GM18519 (cell line): ENCODE results near the gene STK10.
A peak's percentile ranks its signal among the peaks of the same experiment; 100 is the strongest.
"Not testable (repeated sequence)": the region's sequence is repeated elsewhere in the genome, so short reads cannot be mapped to it uniquely, and the experiment has no call there.

ENCODE experiments used
- ATAC-seq: cut with Tn5 transposase; IDR thresholded peaks from one replicate; pipeline ENCODE4 v1.9.1; 2021; ENCODE audit warnings: mild to moderate bottlenecking, moderate library complexity; ENCODE audit not compliant: unreplicated experiment, low FRiP score

Gene STK10

GRCh38 chr5:172031894-172032461 is 156.0 kb downstream of the STK10 start:
- no peak for ATAC-seq

- no peak for ATAC-seq
Observed at GRCh38 chr5:172029876-172030275, 158.1 kb downstream of the STK10 start.

- ATAC-seq, result no peak
Observed at GRCh38 chr5:172028167-172028566, 159.9 kb downstream of the STK10 start.

DNA sequence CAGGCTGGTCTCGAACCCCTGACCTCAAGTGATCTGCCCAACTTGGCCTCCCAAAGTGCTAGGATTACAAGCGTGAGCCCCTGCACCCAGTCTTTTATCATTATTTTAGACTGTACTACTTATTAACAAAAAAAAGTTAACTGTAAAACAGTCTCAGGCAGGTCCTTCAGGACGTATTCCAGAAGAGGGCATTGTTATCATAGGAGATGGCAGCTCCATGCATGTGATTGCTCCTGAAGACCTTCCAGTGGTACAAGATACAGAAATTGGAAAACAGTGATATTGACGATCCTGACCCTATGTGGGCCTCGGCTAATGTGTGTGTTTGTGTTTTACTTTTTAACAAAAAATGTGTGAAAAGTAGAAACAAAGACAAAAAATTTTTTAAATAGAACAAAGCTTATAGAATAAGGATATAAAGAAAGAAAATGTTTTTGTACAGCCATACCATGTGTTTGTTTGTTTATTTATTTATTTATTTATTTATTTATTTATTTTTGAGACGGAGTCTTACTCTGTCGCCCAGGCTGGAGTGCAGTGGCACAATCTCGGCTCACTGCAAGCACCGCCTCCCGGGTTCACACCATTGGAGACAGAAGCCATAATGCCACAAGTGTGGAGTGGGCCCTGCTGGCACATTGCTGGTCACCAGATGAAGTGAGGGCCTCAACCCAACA is 167.8 kb downstream of the STK10 start:
- ATAC-seq, result not testable (repeated sequence)

- no peak for ATAC-seq
Observed at GRCh38 chr5:172015346-172015745, 172.7 kb downstream of the STK10 start.

- ATAC-seq, result no peak
Observed at GRCh38 chr5:172010278-172010677, 177.7 kb downstream of the STK10 start.

DNA sequence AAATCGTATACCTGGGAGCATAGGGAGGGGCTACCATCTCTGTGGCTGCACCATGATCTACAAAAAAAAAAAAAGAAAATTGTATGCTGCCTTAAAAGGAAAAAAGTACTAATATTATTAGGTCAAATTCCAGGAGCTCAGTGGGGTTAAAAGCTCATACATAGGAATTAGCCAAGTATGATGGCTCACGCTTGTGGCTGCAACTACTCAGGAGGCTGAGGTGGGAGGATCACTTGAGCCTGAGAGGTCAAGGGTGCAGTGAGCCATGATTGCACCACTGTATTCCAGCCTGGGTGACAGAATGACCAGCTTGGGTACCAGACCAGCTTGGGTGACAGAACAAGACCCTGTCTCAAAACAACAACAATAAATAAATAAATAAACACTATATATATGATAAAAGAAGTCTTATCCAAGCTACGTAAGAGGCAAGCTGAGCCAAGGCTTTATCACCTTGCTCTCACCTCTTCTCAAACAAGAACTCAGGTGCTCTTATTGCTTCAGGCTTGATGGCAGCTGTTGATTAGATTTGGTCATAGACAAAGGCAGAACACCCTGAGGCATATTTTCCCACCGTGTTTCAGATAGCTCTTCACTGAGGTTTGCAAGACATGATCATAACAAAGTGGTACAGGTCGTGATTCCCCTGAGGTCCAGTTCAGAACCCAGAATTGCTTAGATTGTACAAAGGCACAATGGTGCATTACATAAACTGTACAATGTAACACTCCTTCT is 178.3 kb downstream of the STK10 start:
- ATAC-seq, result no peak

DNA sequence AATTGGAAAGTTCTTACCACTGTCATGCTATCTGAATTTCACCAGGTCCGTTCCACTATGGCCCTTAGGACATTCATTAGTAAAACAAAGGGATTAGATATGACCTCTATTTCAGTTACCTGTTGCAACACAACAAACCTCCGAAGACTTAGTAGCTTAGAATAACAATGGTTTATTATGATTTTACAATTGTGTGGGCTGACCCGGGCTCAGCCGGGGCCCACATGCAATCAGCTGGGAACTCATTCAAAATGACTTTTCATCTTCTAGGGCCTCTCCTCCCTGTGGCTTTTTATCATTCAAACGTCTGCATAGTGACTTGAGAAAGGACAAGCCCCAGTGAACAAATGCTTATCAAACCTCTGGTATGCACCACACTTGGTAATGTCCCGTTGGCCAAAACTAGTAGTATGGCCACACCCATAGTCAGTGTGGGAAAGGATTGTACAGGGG is 179.3 kb downstream of the STK10 start:
- no peak for ATAC-seq

GRCh38 chr5:172008111-172008455 is 179.9 kb downstream of the STK10 start:
- no peak for ATAC-seq

DNA sequence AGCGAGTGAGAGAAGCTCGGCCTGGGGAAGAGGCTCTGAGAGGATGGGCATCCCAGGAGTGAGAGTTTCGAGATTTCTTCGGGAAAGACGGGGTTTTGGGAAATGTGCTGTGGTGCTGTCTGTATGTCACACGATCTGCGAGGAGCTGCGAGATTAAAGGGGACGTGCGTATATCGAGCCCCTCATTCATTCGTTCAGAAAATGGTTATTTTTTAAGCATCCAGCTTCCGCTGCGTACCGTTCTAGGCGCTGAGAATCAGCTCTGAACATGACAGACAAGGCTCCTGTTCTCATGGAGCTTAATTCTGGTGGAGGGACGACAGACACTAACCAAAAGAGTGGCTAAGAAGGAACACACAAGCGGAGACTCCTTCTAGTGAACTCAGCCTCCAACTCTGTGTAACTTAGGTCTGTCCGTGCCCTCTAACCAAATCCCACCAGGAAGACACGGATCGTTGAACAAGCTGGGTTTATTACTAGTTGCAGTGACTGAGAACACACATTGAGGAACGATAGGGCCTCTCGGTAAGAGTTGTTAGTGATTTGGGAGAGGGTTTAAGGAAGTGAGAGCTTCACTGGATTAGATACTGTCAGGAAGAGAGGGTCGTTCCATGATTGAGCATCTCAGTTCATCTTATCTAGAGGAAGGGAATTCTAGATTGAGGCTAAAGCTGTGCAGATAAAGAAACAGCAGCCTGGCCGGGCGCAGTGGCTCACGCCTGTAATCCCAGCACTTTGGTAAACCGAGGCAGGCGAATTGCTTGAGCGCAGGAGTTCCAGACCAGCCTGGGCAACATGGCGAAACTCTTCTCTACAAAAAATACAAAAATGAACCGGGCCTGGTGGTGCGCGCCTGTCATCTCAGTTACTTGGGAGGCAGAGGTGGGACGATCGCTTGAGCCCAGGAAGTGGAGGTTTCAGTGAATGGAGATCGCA is 180.6 kb downstream of the STK10 start:
- ATAC-seq, result no peak

DNA sequence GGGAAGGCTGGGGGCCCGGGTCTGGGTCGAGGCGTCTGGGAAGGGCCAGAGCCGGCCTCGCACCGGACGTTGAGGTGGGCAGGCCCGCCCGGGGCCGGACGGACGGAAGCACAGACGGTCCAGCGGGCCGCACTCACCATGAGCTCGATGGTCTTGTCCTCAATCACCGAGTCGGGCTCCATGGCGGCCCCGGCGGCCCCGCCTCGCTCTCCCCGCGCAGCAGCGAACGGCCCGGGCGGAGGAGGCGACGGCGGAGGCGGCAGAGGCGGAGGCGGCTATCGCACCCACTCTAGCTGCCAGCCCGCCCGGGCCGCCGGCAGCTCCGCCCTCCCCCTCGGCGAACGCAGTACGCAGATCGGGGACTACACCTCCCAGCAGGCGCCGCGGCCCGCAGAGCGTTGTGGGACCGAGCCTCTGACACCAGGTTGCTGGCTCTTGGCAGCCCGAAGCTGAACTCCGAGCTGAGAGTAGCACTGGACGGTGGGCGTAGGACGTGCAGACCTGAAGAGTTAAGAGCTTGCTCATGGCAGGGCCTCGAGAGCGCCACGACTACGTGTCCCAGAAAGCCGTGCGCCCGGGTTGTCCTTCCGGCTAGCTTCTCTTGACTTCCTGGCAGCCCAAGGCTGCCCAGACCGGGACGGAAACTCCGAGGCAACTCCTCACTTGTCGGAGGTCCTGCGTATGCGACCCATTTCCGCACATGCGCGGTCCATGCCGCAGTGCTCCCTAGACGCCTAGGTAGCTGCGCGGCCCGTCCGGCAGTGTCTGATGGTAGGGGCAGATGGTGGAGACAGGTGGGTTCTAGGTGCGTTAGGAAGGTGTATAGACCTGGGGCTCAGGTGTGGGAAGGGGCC is 181.5 kb downstream of the STK10 start, which contains the start of gene FBXW11:
TSS of gene FBXW11 (minus strand) at position 318 of the 854 bp plus-strand sequence. CDS start at position 182, 136 bp downstream.
- ATAC-seq, result peak; percentile 75

DNA sequence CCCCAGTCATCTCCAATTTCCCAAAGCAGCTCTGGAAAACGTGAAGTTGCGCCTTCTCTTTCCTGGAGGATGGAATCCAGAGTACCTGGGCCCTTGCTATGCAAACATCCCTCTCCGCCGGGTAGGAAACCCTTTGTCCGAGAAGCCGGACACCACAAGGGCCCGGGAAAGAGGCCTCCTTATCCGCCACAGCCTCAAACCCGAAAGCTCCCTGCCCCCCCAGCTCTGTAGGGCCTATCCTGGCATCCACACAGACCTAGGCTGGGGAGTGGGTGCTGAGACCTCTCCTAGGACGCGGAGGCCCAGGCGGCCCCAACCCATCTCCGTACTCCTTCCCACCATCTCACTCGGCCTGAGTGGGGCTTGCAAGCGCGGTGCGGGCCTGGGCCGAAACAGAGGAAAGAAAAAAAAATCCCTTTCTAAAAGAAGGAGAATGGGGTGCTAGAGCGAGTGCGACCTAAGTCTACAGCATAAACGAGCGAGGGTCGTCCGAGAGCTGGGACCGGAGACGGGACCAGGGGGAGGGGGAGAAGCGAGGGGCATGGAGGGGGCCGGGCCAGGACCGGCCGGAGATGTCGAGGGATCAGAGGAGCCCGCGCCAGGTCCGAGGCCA is 182.2 kb downstream of the STK10 start:
- no peak for ATAC-seq

DNA sequence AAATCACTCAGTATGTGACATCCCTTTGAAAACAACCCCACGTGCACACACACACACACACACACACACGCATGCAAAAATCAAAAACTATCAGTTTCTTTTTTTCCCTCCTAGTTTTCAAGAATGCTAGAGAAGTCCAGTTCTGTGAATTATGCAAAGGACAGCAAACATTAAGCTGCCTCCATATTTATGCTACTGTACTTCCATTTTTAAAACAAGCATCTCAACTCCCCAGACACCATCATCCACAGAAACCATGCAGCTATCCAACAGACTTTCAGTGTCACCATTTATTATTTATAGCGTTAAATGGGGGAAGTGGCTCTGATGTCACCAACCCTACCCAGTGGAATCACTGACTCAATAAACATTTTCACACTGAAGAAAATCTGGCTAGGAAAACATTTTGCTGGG is 183.2 kb downstream of the STK10 start:
- ATAC-seq, result no peak

DNA sequence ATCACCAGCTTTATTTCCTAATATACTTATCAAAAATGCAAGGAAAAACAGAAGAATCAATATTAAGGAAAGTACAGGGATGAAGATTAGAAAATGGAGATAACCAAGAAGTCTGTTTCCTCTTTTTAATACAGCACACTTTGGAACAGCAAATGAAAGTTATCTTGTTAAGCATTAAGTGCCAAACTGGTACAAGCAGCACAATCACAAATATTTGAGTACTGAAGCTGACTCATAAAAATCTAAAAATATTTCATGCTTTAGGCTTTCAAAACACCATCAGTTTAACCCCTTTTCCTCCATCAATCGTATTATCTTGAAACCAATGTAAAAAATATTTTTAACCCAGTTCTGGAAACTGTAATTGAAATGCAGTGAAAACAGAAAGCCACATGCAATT is 184.3 kb downstream of the STK10 start:
- ATAC-seq, result no peak

GRCh38 chr5:172002840-172003512 is 185.0 kb downstream of the STK10 start:
- no peak for ATAC-seq

GRCh38 chr5:172002310-172002709 is 185.7 kb downstream of the STK10 start:
- ATAC-seq, result no peak

- ATAC-seq, result peak; percentile 58
Observed at GRCh38 chr5:171999877-172000276, 188.1 kb downstream of the STK10 start.

GRCh38 chr5:171999100-171999499 is 188.9 kb downstream of the STK10 start:
- no peak for ATAC-seq

GRCh38 chr5:171997011-171997410 is 191.0 kb downstream of the STK10 start:
- ATAC-seq, result no peak
